HCEC 1CT (cell line): ENCODE data around the gene SND1.
A peak's percentile ranks its signal among the peaks of the same experiment; 100 is the strongest.
"Not testable (repeated sequence)": the region's sequence is repeated elsewhere in the genome, so short reads cannot be mapped to it uniquely, and the experiment has no call there.

ENCODE experiments used
- DNase-seq: peaks from one replicate; pipeline ENCODE4 v3.0.0-alpha.2; 2017

SND1 gene

DNA sequence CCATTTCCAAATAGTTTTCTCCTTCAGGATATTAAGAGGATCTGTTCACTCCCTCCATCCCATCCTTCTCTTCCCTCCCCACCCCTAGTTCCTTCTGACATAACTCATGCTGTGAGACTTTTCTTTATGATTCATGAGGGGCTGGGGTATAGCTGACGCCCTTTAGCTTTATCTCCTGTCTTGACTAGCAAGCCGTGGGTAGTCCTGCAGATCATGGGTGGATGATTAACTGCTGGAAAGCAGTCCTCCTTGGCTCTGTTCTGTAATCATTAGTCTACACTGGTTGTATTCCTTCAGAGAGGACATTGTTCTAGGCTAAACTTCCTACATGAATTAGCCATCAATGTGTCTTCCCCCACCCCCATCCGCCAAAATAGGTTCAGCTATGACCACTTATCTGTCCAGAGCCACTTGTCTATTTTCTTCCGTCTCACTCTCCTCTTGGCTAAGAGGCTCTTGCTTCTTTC is 243.9 kb downstream of the SND1 start:
- DNase-seq = no peak

DNA sequence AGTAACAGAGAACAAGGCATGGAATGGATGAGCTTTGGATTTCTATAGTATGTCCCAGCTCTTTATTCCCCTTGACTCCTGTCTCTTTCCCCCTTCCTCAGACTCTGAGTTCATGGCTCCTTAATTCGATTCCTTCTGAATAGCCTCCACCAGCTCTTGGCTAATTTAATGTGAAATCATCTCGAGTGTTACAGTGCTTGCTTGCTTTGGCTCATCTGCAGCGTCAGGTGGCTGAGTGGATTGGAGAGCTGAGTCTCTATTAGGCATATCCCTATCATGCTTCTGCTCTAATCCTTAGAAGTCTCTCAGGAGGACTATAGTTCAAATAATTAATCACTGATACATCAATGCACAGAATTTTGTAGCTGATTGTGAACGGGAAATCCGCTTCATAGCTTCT is 244.7 kb downstream of the SND1 start:
- DNase-seq = no peak

DNA sequence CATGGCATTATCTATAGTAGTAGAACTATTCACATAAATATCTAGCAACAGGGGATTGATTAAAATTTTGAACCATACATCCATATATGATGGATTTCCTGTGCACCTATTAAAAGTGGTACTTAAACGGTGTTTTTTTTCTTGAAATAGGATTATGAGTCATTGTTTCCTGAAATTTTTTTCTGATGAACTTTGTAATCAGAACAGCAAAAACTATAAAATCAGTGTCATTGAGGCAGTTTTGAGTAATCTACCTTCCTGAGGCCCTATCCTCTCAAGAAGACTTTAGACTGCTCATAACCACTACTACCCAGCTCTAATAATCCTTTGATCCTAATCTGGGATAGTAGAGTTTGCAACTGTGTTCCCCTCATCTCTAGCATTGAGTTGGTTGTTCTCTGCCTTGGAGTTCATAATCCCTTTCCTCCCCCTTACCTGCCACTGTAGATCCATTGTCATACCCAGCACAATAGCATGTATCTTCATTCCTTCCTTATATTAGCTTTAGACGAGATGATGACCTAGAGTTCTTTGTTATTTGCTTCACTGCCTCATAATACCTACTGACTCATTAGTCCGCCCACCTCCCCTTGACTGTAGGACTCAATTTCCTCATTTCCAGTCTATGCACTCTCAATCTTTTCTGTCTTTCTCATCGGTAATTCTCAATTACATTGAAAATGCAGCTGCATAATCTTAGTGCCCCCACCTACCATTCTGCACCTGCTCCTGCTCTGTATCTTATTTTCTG is 245.9 kb downstream of the SND1 start:
- peak; percentile 28 for DNase-seq

DNA sequence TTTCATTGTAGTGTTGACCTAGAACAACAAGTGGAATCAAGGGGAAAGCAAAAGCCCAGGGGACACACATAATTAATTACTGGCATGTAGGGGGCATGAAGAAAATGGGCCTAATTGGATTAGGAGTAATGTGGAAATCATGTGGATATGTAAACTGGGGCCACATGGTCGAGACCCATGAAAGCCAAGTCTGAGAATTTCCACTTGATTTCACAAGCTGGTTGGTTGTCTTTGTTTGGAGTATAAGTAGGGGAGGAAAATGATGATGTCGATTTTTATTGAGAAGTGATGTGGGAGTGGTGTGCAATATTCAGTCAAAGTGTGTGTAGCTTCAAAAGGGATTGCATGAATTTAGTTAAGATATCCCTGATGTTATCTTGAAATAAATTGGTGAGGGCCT is 247.4 kb downstream of the SND1 start:
- no peak for DNase-seq

DNA sequence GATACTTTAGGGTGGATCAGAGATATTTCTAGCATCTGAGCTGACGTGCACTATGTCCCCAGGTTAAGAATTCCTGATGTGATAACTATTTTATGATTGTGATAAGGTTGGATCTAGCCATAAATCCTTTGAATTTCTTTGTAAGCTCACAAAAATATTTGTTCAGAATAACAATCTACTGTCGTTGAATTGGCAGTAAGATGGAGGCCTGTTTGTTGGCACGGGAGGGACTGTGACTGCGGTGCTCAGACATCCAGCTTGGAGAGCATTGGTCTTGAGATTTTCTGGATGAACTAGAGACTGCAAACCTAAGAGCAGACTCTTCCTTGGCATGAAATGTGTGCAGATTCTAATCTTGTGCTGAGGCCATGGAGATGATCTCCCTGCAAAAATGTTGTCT is 248.1 kb downstream of the SND1 start:
- DNase-seq = no peak

DNA sequence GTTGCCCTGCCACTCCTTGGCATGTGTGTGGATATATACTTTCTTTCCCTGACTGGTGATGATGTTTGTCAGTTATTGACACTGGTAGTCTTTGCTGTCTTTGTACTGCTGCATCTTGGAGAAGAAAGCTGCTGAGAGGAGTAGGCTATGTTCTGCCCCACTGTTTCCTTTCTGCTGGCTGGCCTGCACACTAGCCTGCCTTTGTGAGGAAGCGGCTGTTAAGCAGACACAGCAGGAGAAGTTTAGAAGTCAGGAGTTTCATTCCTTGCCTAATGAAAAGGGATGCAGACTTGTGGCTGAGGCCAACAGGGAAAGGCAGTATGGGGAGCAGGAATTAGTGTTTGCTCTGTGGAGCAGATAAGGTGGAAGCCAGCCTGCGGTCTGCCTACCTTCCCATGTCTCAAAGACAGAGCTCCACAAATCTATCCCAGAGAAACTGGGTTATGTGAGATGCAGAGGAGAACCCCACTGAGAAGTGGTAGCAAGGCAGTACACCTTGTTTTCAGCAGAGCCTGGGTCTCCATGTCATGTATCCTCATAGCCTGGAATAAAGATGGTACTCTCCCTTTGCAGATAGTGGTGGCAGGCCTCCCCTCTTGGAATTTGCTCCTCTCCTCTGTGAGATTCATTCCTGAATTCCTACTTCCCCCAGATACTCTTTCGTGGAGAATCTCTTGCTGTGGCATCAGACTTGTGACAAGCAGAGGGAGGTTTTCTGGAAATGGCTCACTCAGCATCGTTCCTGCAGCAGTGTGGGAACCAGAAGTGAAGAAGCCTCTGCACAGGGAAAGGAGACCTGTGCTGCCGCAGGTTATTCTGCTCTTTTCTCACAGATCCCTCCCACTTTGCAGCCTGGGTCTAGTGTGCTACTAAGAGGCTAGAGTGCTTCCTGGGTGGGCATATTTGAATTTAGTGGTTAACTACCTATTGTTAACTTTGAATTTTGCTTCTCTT is 249.0 kb downstream of the SND1 start:
- no peak for DNase-seq

DNA sequence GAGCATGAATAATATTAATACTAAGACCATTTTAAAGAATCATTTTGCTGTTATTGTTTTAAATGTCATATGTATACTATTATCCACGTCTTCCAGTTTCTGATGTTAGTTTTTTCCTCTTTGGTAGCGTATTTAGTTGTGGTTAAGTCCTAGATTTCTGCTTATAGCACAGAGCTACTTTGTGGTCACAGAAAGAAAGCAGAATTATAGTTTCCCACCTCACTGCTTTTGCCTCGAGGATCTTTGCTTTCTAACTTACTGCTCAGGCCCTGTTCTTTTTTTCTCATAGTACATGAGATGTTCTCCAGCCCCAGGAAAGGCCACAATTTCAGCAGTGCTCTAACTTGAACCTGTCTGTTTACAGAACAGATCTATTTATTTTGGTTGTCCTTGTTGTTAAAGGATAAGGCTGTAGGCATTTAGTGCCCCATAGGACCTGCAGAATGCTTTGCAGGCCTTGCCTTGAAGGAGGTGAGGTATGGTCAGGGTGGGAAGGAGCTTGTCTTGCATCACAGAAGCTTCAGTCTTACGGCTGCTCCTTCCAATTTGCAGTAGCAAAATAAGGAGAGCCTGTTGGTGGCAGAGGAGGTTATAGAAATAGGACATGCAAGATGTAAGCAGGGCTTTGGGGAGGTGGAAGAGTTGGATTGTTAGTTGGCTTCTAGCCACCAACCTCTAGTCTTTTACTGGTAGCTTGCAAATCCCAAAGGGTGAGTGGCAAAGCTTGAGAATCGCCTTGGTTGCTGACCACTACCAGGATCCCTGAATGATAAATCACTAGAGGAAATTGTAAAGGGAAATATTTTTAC is 250.1 kb downstream of the SND1 start:
- DNase-seq = no peak

DNA sequence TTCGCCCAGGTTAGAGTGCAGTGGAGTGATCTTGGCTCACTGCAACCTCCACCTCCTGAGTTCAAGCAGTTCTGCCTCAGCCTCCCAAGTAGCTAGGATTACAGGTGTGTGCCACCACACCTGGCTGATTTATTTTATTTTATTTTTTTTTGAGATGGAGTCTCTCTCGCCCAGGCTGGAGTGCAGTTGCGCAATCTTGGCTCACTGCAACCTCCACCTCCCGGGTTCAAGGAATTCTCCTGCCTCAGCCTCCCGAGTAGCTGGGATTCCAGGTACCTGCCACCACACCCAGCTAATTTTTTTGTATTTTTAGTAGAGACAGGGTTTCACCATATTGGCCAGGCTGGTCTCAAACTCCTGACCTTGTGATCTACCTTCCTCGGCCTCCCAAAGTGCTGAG is 250.8 kb downstream of the SND1 start:
- DNase-seq = not testable (repeated sequence)

DNA sequence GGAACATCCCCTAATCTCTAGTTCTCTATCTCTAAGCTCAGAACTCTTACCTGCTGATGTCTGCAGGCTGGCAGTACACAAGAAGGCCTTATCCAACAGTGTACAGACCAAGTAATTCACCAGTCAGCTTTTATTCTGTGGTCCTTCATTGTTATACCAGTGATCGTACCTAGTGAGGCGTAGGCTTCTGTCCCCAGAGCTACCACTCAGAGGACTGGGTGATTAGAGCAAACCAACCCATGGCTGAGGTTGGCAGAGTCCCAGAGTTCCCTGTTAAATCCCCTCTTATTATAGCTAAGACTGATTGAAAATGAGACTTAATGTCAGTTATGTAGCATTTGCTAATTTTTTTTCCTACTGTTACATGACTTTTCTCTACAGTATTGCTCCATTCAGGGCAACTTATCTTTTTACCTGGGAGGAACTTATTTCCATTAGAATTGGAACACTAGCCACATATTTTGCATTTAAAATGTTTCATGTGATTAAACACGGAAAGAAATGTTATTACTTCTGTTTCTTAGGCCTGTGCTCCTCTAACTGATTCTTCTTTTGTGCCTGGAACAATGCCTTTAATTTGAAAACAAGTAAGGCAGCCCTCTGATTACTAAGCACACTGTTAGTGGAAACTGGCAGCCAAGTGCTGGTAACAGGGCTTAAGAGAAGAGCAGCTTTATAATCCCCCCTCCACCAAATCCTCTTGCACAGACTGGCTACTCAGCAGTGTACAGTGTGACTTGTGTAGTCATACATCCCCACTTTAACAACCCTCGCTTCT is 252.1 kb downstream of the SND1 start:
- DNase-seq = no peak

DNA sequence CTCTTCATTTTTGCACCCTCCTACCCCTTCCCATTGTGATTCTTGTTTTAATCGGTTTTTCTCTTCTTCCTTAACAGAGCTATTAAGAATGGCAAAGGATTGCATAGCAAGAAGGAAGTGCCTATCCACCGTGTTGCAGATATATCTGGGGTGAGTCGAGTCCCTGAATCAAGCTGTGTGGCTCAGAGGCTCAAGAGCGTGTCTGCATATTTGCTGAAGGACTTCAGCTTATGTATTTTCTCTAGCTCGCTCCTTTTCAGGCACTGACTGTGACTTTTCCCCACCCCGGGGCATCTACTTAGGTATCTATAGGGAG is 252.6 kb downstream of the SND1 start:
- DNase-seq = peak; percentile 30

DNA sequence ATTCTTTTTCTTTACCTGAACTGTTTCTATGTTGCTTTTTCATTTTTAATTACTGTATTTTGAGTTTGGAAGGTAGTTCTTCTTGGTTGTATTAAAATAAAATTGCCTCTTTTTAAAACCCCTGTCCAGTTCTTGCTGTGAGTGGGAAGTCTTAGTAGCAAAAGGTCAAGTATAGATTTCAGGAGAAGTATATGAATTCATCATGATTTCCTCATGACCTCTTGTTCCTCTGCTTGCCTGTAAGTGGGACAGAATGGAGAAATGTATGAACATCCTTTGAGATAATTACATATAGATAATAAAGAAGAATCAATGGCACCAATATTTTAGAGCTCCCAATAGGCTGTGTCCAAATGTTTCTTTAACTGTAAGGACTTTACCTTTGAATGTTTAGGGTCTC is 253.0 kb downstream of the SND1 start:
- DNase-seq = no peak

DNA sequence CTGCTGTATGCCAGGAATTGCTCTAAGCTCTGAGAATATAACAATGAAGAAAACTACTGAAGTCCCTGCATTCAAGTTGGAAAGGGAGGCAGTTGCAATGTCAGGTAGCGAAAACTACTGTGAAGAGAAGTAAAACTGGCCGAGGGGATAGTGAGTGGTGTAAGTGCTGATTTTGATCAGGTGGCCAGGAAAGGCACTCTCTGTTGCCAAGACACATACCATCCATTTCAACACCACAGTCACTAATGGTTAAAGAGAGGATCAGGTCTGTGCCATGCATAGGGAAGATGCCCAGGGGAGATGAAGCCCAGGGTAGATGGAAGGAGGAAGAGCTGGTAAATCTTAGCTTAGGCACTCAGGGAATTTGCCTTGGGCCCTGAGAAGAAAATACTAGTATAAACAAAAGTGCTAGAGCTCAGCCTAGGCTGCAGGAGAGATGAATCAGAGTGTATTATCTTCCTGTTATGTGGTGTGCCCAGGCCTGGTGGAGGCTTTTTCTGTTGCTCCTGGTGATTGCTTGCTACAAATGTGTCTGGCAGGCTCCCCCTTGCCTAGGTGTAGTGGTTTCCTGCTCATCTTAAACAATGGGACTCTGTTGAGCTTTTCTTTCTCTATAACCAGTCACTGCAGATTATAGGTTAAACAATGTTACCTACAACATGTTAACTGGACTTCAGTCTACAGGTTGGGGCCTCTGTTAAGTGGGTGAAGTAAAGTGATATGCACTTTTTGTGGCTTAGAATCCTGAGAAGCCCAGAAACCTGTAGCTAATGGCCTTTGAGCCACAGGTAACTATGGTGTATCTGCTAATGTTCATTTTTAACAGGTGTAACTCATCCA is 253.7 kb downstream of the SND1 start:
- DNase-seq = peak; percentile 60

DNA sequence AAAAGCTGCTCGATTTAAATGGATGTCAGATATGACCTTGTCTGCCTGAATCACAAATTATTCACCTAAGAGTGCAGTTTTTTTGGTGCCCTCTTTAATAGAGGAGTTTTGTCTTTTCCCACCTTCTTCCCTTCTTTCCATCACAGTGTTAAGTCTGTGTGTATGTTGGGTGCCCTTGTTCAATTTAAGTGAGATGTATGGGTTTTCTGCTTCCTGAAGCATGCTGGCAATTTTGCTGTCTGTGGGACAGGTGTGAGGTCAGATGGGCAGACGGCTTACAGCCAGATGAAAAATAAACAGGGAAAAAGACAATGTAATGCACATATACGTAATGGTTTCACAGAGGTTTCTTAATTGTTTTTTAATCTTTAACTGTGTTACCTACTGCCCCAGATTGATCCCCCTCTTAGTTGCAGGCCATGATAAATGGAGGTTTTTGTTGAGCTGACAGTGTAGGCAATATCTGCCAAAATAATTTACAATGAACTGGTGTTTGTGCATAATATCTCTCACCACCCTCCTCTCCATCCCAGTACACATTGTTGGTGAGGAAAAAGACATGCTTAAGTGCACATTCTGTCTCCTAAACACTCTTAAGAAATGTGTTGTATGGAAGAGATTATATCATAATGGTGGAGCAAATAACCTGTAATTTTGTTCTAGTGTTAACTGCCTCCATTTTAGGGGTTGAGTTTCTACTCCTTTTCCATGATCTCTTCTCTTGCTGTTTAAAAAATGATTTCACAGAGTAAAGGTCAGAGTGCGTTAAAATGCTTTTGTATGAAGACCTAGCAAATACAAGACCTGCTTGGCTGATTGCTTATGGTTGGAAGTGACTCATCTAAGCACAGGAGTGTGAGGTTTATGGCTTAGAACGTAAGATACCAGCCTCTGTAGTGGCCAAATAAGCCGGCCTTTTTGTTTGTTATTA is 255.4 kb downstream of the SND1 start:
- DNase-seq = peak; percentile 77

DNA sequence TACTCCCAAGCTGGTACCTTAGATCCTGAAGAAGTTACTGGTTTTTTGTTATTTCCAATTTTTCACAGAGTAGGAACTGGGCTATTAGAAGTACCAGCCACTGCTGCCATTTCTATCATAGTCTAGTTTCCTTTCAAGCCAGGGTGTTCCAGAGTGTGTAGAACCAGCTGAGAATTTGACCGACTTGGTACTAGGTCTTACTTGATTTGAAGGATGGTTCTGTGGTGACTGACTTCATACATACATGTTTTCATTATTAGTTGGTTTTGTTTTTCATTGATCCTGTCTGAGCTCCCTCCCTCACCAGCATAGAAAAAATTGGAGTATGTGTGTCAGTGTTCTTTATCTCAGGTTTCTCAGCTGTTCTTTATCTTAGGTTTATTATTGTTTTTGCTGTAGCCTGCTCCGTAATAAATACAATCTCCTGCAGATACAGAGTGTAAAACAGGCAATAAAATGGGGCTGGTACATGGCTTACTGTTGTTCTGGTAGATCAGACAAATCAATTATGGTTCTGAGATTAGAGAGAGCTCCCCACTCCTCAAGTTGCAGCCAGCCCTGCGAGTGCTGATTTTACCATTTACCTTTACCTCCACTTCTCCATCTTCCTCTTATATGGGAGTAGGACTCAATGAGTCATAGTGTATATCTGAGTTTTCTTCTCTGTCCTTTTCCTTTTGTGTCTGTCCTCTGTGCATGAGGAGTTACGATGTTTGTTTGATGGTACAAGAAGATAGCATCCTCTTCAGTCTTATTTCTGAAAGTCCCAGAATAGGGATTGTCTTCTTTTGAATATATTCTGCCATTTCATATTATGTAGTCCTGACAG is 256.6 kb downstream of the SND1 start:
- no peak for DNase-seq

DNA sequence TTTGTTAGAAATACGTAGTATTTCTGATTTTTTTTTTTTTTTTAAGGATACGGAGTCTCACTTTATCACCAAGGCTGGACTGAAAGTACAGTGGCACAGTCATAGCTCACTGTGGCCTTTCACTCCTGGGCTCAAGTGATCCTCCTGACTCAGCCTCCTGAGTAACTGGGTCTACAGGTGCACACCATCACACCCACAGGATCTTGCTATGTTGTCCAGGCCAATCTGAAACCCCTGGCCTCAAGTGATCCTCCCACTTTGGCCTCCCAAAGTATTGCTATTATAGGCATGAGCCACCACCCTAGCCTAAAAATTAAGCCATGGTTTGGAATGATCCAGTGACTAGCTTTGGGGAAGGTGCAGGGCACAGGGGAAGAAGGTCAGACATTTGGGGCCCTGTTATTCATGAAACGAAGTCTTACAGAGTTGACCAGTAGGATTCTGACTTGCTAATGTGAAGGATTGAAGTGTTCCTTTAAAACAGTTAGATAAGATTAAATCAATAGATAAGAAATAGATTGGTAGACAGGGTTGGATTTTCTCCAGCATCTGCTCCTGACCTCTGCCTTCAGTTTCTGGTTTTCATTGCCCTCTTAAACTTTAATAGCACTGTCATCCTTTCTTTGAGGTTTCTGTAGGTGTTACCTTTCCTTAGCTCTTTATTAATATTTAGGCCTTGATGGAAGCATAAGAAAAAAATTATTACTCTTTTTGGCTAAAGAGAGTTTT is 257.6 kb downstream of the SND1 start:
- DNase-seq = no peak

DNA sequence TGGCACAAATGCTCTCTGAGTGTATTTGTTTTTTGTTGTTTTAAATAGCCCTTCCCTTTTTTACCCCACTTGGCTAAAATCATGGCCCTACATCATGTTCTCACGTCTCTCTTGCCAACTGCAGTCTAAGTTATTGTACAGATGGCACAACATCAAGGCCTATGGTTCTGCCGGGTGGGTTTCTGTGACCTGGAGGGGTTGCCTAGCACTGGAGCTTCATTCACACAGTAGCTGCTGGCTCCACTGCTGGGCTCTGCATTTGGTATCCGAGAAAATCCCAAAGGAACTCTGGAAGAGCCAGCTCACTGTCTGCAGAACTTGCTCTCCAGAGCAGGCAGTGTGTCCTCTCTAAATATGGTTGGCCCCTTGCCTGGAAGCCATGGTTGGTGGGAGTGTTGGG is 258.7 kb downstream of the SND1 start:
- no peak for DNase-seq

DNA sequence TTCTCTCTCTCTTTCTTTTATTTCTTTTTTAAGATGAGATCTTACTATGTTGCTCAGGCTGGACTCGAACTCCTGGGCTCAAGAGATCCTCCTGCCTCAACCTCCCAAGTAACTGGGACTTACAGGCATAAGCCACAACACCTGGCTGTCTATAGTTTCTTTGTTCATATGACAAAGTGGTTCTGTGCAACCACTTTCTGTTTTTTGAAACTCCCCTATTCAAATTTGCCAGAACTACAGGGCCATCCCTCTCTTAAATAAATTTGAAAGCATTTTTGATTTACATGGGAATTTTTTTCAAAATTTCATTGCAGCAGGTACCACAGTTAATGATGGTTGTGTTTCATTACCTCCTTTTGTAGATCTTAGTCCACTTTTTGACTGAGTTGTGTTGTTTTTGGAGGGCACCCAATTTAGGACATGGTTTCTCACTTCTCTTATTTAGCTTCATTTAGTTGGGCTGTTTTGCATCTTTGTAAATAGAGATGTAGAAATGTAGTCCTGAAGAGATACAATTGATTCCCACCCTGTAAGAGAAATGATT is 260.0 kb downstream of the SND1 start:
- DNase-seq = no peak

DNA sequence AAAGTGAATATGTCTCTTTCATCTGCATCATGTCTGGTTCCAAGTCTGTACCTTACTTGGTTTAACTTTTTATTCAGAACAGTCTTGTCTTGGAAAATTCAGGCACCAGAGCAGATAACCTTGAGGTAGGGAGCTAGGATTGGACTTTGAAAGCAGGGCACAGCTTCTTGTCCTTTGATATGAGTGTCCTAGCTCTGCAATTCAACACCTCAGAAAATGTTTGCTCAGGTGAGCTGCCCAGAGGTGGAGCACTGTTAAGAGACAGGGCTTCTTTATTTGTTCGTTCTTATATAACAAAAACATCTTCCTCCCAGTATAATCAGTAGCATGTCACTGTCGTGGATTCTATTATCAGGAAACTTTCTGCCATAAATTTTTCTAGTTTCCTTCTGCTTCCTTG is 260.9 kb downstream of the SND1 start:
- no peak for DNase-seq
